ENCODE measurements around the gene NIPA2.

The NIPA2 gene

GRCh38 chr15:22903961-22904534 is 65.6 kb downstream of the NIPA2 start:
- DNase-seq: no peak

DNA sequence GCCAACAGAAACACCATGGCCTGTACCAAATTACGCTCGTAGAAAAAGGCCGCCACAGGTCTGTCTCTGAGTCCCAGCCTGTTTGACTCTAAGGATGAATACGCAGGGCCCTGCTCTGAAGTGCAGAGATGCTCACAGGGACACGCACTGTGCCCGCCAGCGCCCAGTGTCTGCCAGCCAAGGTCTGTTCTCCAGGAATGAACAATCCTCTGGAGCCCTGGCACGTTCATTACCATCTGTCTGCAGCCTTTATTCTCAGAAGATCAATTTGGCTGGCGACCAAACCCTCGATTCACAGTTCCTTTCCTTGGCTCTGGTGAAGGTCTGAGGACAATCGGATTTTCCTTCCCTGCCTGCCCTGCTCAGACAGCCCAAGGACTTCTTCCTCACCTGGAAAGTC is 66.3 kb downstream of the NIPA2 start:
- DNase-seq: no peak

GRCh38 chr15:22907161-22907950 is 68.9 kb downstream of the NIPA2 start:
- DNase-seq: no peak

GRCh38 chr15:22908830-22909229 is 70.4 kb downstream of the NIPA2 start:
- DNase-seq: no peak

GRCh38 chr15:22911306-22911705 is 72.8 kb downstream of the NIPA2 start:
- no peak for DNase-seq

DNA sequence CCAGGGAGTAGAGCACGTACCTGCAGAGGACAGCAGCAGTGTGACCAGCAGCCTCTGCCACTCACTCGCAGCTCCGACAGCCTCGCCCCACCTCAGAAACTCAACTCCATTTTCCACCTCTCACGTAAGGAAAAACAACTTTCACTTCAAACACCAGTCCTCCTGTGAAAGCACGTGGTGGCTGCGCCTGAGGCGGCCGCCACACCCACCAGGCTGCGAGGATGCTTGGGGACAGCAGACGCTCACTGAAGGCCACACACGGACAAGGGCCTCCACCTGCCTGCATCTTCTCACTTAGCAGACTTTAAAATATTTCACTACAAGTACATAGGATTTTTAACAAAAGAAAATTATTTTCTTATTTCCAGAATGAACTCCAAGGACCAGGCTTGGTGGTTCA is 73.8 kb downstream of the NIPA2 start:
- DNase-seq: no peak

- no peak for DNase-seq
Observed at GRCh38 chr15:22913646-22914380, 75.3 kb downstream of the NIPA2 start.

DNA sequence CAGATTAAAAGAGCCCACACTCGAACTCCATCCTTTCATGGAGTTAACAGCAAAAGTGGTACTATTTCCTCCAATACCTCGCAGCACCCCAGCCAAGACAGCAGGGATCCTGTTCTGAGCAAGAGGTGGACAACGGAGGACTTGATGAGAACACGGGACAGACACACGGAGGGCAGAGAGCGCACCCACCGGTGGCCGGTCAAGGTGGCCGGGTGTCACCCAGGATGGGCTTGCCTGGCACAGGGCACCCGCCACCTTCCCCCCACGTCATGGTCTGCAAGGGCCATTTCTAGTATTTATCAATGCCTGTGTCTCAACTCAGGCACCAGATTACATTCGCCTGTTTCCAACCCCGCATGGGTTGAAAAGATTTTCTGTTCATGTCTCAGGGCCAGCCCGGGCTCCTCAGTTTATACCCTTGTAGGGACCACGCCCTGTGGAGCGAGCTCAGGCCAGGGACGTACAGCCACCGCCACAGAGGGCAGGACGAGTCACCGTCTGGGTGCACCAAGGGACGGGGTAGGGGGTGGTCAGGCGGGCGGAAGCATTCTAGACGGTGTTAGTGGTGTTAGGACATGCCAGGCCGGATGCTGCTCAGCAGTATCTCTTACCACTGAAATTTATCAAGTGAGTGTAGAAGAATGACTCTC is 77.5 kb downstream of the NIPA2 start:
- no peak for DNase-seq

DNA sequence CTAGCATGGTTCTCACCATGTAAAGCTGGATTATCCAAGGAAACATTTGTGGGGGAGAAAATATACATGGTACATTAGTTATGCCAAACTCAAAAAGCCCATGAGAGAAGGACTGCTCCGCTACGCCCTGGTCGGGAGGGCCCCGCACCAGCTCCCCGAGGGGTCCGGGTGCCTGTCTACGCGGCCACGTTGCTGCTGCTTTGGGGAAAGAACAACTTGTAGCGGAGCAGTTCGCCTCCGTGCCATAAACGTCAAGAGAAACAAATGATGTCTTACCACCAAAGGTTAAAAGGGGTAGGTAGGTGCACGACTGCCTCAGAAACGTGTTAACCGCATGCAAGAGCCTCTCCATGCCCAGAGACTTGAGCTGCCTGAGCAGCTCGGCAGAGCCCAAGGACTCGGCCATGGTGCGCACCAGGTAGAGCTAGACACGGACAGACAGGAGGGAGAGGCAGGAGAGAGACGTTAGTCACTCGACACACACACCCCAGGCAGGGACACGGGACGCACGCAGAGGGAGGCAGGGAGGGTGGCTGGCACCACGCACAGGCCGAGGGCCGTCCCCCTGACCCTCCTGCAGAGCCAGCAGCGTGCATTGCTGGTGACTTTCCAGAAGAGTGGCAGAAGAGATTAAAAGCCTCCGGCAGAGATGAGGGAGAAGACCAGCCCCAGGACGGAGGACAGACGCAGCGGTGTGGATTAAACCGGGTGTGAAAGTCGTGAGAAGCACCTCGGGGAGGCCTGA is 78.3 kb downstream of the NIPA2 start:
- no peak for DNase-seq

- DNase-seq: no peak
Observed at GRCh38 chr15:22917556-22917955, 79.1 kb downstream of the NIPA2 start.
